ENCODE results near the gene CCL24. TPM values are rescaled to one million over a fixed set of nuclear protein-coding genes. Genes with fewer than 3 reads are reported as not detected.
"Not testable (repeated sequence)": the region's sequence is repeated elsewhere in the genome, so short reads cannot be mapped to it uniquely, and the experiment has no call there.

CCL24 gene
- total RNA-seq, 1 donor from 2014 or later: not detected

- no peak for TF ChIP-seq CTCF (IDR thresholded peaks at IDR 0.05; ENCODE audit: insufficient read depth, low read length, poor library complexity, severe bottlenecking)
- DNase-seq (ENCODE audit: low read depth): peak; percentile 23
- no peaks in the 10 kb centered on the region for H3K36me3 ChIP-seq (ENCODE audit: control insufficient read depth, insufficient read depth, low read length)
- no peak overlapping the region for H3K4me3 ChIP-seq (ENCODE audit: low read depth, low read length)
- H3K27me3 ChIP-seq (ENCODE audit: control insufficient read depth, insufficient read depth, low read length): no peaks in the 10 kb centered on the region
Measured at GRCh38 chr7:75842836-75843446, 29.3 kb upstream of the CCL24 start.

- Histone ChIP-seq H3K4me3 (ENCODE audit: low read depth, low read length) (no peak overlapping the region), H3K27me3 (ENCODE audit: control insufficient read depth, insufficient read depth, low read length) (no peaks in the 10 kb centered on the region), H3K36me3 (ENCODE audit: control insufficient read depth, insufficient read depth, low read length) (no peaks in the 10 kb centered on the region)
- no peak for TF ChIP-seq CTCF (IDR thresholded peaks at IDR 0.05; ENCODE audit: insufficient read depth, low read length, poor library complexity, severe bottlenecking)
- no peak for DNase-seq (ENCODE audit: low read depth)
Measured at GRCh38 chr7:75840029-75840428, 26.4 kb upstream of the CCL24 start.

- not testable (repeated sequence) for H3K4me3 ChIP-seq (ENCODE audit: low read depth, low read length); H3K36me3 ChIP-seq (ENCODE audit: control insufficient read depth, insufficient read depth, low read length); DNase-seq (ENCODE audit: low read depth); H3K27me3 ChIP-seq (ENCODE audit: control insufficient read depth, insufficient read depth, low read length)
Measured at GRCh38 chr7:75838281-75838930, 24.8 kb upstream of the CCL24 start.

GRCh38 chr7:75836798-75837197 lies 23.2 kb upstream of the CCL24 start:
- DNase-seq (ENCODE audit: low read depth): no peak
- no peak for TF ChIP-seq CTCF (IDR thresholded peaks at IDR 0.05; ENCODE audit: insufficient read depth, low read length, poor library complexity, severe bottlenecking)
- no peaks in the 10 kb centered on the region for H3K27me3 ChIP-seq (ENCODE audit: control insufficient read depth, insufficient read depth, low read length)
- no peaks in the 10 kb centered on the region for H3K36me3 ChIP-seq (ENCODE audit: control insufficient read depth, insufficient read depth, low read length)
- no peak overlapping the region for H3K4me3 ChIP-seq (ENCODE audit: low read depth, low read length)

- no peak for TF ChIP-seq CTCF (IDR thresholded peaks at IDR 0.05; ENCODE audit: insufficient read depth, low read length, poor library complexity, severe bottlenecking)
- Histone ChIP-seq H3K4me3 (ENCODE audit: low read depth, low read length) (no peak overlapping the region), H3K36me3 (ENCODE audit: control insufficient read depth, insufficient read depth, low read length) (no peaks in the 10 kb centered on the region), H3K27me3 (ENCODE audit: control insufficient read depth, insufficient read depth, low read length) (no peaks in the 10 kb centered on the region)
- DNase-seq (ENCODE audit: low read depth): no peak
Measured at GRCh38 chr7:75835688-75836285, 22.2 kb upstream of the CCL24 start.

GRCh38 chr7:75833662-75834061 lies 20.1 kb upstream of the CCL24 start:
- not testable (repeated sequence) for DNase-seq (ENCODE audit: low read depth); H3K4me3 ChIP-seq (ENCODE audit: low read depth, low read length); H3K27me3 ChIP-seq (ENCODE audit: control insufficient read depth, insufficient read depth, low read length); H3K36me3 ChIP-seq (ENCODE audit: control insufficient read depth, insufficient read depth, low read length)
